Measurements from ENCODE around the gene HSPB6. TPM values are rescaled to one million over a fixed set of nuclear protein-coding genes. Genes with fewer than 3 reads are reported as not detected.

The HSPB6 gene
- polyA plus RNA-seq, 2 of the 4 experiments (the other 2 are of a cell fraction): 0.16 to 0.26 TPM

- H3K4me2 ChIP-seq: no peak overlapping the region
- DNase-seq (ENCODE audit: low read depth in 1 of 2, low spot score in 1 of 2): no peak
- CTCF ChIA-PET: interaction anchor here (1.2 to 5.0 kb wide), 7 partner anchors 12 to 368 kb away, joined by 3 to 29 read pairs (median 6); partner anchors contain the start of genes PSENEN and U2AF1L4
- no peak overlapping the region for H3K27ac ChIP-seq
- POLR2A ChIA-PET: no interaction called here
- TF ChIP-seq HDAC2 (IDR thresholded peaks at IDR 0.05) (no peak), E2F6 (IDR thresholded peaks at IDR 0.05; ENCODE audit: borderline replicate concordance, low read depth) (no peak), GATA3 (IDR thresholded peaks at IDR 0.05; ENCODE audit: borderline replicate concordance) (no peak), NR3C1 (IDR thresholded peaks at IDR 0.05) (no peak), HOXB13 (CRISPR knock-in tag; IDR thresholded peaks at IDR 0.05; ENCODE audit: low read depth) (no peak), RNF2 (IDR thresholded peaks at IDR 0.05; ENCODE audit: borderline replicate concordance, low read depth) (no peak), EHMT2 (IDR thresholded peaks at IDR 0.05; ENCODE audit: low read depth) (no peak), NPAS2 (CRISPR knock-in tag; IDR thresholded peaks at IDR 0.05; ENCODE audit: borderline replicate concordance) (no peak), ELK1 (IDR thresholded peaks at IDR 0.05; ENCODE audit: low read depth, low read length) (no peak)
- TF ChIP-seq, protein P1, sequence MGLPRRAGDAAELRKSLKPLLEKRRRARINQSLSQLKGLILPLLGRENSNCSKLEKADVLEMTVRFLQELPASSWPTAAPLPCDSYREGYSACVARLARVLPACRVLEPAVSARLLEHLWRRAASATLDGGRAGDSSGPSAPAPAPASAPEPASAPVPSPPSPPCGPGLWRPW (IDR thresholded peaks at IDR 0.05): no peak
- no peak overlapping the region for H3K4me3 ChIP-seq
- peaks cover 15% of the 10 kb centered on the region for H3K4me1 ChIP-seq
- no peak for ATAC-seq
- no peaks in the 10 kb centered on the region for H3K9me3 ChIP-seq
- WGBS (ENCODE audit: missing lambda C conversion rate): 95% methylated on average over 17 of the region's 17 CpGs
- FAIRE-seq: no peak
These were observed 36.2 kb downstream of the HSPB6 start for GRCh38 chr19:35720648-35721047.

- TF ChIP-seq ESRRA (IDR thresholded peaks at IDR 0.05; ENCODE audit: borderline replicate concordance, low read length): peak; percentile 84; the same call in 1 of the 2 replicates
- no peak for TF ChIP-seq BHLHE40 (IDR thresholded peaks at IDR 0.05; ENCODE audit: low read depth, low read length)
- TF ChIP-seq RNF2 (IDR thresholded peaks at IDR 0.05; ENCODE audit: borderline replicate concordance, low read depth): no peak
- FAIRE-seq (no peak), ATAC-seq (no peak), DNase-seq (ENCODE audit: low read depth in 1 of 2, low spot score in 1 of 2) (no peak)
- H3K4me1 ChIP-seq: peaks cover 20% of the 10 kb centered on the region
- H3K9me3 ChIP-seq: no peaks in the 10 kb centered on the region
- H3K27ac ChIP-seq: no peak overlapping the region
- ChIA-PET POLR2A (no interaction called here), CTCF (interaction anchor here (1.1 to 5.0 kb wide), 7 partner anchors 17 to 368 kb away, joined by 3 to 29 read pairs (median 4); partner anchors contain the start of genes PSENEN and U2AF1L4)
- 97% methylated on average over 9 of the region's 9 CpGs for WGBS (ENCODE audit: missing lambda C conversion rate)
- no peak overlapping the region for H3K4me3 ChIP-seq
- no peak overlapping the region for H3K4me2 ChIP-seq
These were observed 36.7 kb downstream of the HSPB6 start for GRCh38 chr19:35720163-35720524.

- Histone ChIP-seq H3K4me2 (peak overlapping the region; percentile 98), H3K4me3 (peak overlapping the region; percentile 87), H3K27ac (peak overlapping the region in 1 of 2 experiments; percentile 91; a peak in 3 of 6 replicates), H3K9me3 (no peaks in the 10 kb centered on the region), H3K4me1 (peaks cover 20% of the 10 kb centered on the region)
- ChIA-PET CTCF (interaction anchor here (0.8 to 5.0 kb wide), 10 partner anchors 13 to 213 kb away, joined by 3 to 29 read pairs (median 6); partner anchors contain the start of genes PSENEN and U2AF1L4), POLR2A (interaction anchor here (1.3 to 1.5 kb wide), 3 partner anchors 13 to 29 kb away, joined by 3 to 6 read pairs (median 3); partner anchors contain the start of gene LIN37)
- WGBS (ENCODE audit: missing lambda C conversion rate): 92% methylated on average over 32 of the region's 32 CpGs
- ATAC-seq (no peak), FAIRE-seq (peak; percentile 39), DNase-seq (ENCODE audit: low read depth in 1 of 2, low spot score in 1 of 2) (no peak)
- TF ChIP-seq RARB (CRISPR knock-in tag; IDR thresholded peaks at IDR 0.05) (no peak), RCOR1 (IDR thresholded peaks at IDR 0.05; ENCODE audit: low read depth, low read length) (no peak), JUN (IDR thresholded peaks at IDR 0.05) (no peak), FOXS1 (CRISPR knock-in tag; IDR thresholded peaks at IDR 0.05) (no peak), TP53 (CRISPR knock-in tag; IDR thresholded peaks at IDR 0.05) (no peak), HOXB13 (CRISPR knock-in tag; IDR thresholded peaks at IDR 0.05; ENCODE audit: low read depth) (no peak), HOXA7 (CRISPR knock-in tag; IDR thresholded peaks at IDR 0.05) (no peak), EHMT2 (IDR thresholded peaks at IDR 0.05; ENCODE audit: low read depth) (no peak), CBX8 (IDR thresholded peaks at IDR 0.05) (no peak), FOSL2 (IDR thresholded peaks at IDR 0.05) (no peak), FOSL2 (CRISPR knock-in tag; IDR thresholded peaks at IDR 0.05) (no peak), JUNB (IDR thresholded peaks at IDR 0.05) (no peak), HMGXB4 (CRISPR knock-in tag; IDR thresholded peaks at IDR 0.05; ENCODE audit: borderline replicate concordance) (no peak), RAD21 (conservative IDR thresholded peaks at IDR 0.05 in 1 of 2, IDR thresholded peaks at IDR 0.05 in 1 of 2) (no peak), ZSCAN20 (CRISPR knock-in tag; IDR thresholded peaks at IDR 0.05) (no peak), SREBF2 (IDR thresholded peaks at IDR 0.05) (no peak), BHLHE40 (IDR thresholded peaks at IDR 0.05; ENCODE audit: low read depth, low read length) (no peak), ZFP36 (IDR thresholded peaks at IDR 0.05; ENCODE audit: borderline replicate concordance, partially characterized antibody) (no peak)
- TF ChIP-seq, protein P2, sequence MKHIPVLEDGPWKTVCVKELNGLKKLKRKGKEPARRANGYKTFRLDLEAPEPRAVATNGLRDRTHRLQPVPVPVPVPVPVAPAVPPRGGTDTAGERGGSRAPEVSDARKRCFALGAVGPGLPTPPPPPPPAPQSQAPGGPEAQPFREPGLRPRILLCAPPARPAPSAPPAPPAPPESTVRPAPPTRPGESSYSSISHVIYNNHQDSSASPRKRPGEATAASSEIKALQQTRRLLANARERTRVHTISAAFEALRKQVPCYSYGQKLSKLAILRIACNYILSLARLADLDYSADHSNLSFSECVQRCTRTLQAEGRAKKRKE (CRISPR knock-in tag; IDR thresholded peaks at IDR 0.05; ENCODE audit: low read depth): no peak
These were observed 37.2 kb downstream of the HSPB6 start for GRCh38 chr19:35719402-35720162.

All from A549 (cell line).